Naive B cell (primary cell): ENCODE results near the gene TBC1D10A. TPM values are rescaled to one million over a fixed set of nuclear protein-coding genes. Genes with fewer than 3 reads are reported as not detected.
A peak's percentile ranks its signal among the peaks of the same experiment; 100 is the strongest.

Experiments
- ATAC-seq, 2 donors: fragments of 150-1000 bp; cut with Tn5 transposase; 2 replicates each; pipeline ENCODE4 v1.10.0; 2021; ENCODE audit warnings: low read depth in 2 of 2, mild to moderate bottlenecking in 2 of 2, moderate library complexity in 2 of 2
- DNase-seq: peaks from one replicate; pipeline ENCODE4 v3.0.0; 2022
- H3K27ac Mint-ChIP-seq, 6 donors: one replicate each; pipeline ENCODE4 v1.8.0; 2020 to 2022; ENCODE audit warnings: mild to moderate bottlenecking in 6 of 6, mixed read lengths in 6 of 6, moderate library complexity in 5 of 6, inconsistent platforms in 2 of 6
- H3K27me3 Mint-ChIP-seq, 3 donors: one replicate each; pipeline ENCODE4 v1.8.0; 2021 to 2022; ENCODE audit warnings: mixed read lengths in 3 of 3, mild to moderate bottlenecking in 1 of 3
- H3K36me3 Mint-ChIP-seq, 2 donors: one replicate each; pipeline ENCODE4 v1.8.0; 2020 to 2022; ENCODE audit warnings: mixed read lengths in 2 of 2, inconsistent platforms in 1 of 2, mild to moderate bottlenecking in 1 of 2
- H3K4me1 Mint-ChIP-seq, 3 donors: one replicate each; pipeline ENCODE4 v1.8.0; 2020 to 2022; ENCODE audit warnings: mixed read lengths in 3 of 3, inconsistent platforms in 1 of 3, mild to moderate bottlenecking in 1 of 3, moderate library complexity in 1 of 3
- H3K4me3 Mint-ChIP-seq, 8 donors: one replicate each; pipeline ENCODE4 v1.8.0; 2020 to 2022; ENCODE audit warnings: mild to moderate bottlenecking in 8 of 8, mixed read lengths in 8 of 8, moderate library complexity in 8 of 8, inconsistent platforms in 2 of 8
- H3K9me3 Mint-ChIP-seq, 7 donors: one replicate each; pipeline ENCODE4 v1.8.0; 2020 to 2022; ENCODE audit warnings: mixed read lengths in 7 of 7, mild to moderate bottlenecking in 5 of 7, inconsistent platforms in 2 of 7, moderate library complexity in 1 of 7
- polyA plus RNA-seq, 6 donors: library from polyadenylated mRNA; unstranded; fragments of 300-500 nt; fragmentation: Illumina TruSeq; gene quantifications; one replicate each; pipeline ENCODE4 v1.2.3, GENCODE V29; 2021; ENCODE audit warnings: low read depth in 6 of 6

Gene TBC1D10A
- polyA plus RNA-seq, 6 donors from 2014 or later: 39.9 to 54.0 (median 40.7) TPM

- DNase-seq (no peak), ATAC-seq (peak; percentile 27 to 29)
- H3K27me3 Mint-ChIP-seq: no peaks in the 10 kb centered on the region
- H3K36me3 Mint-ChIP-seq: peaks cover 0 to 4% of the 10 kb centered on the region in 2 donors
- no peaks in the 10 kb centered on the region for H3K9me3 Mint-ChIP-seq
- peaks cover 85 to 100% (median 96%) of the 10 kb centered on the region in 3 donors for H3K4me1 Mint-ChIP-seq
- H3K27ac Mint-ChIP-seq: peak overlapping the region; percentile 89 to 98 (median 98)
- peak overlapping the region; percentile 68 to 89 (median 77) for H3K4me3 Mint-ChIP-seq
Measured at GRCh38 chr22:30309951-30310741, 16.6 kb downstream of the TBC1D10A start.

GRCh38 chr22:30308518-30309230 lies 18.1 kb downstream of the TBC1D10A start:
- DNase-seq: no peak
- H3K4me1 Mint-ChIP-seq: peaks cover 87 to 100% (median 94%) of the 10 kb centered on the region in 3 donors
- ATAC-seq: peak in 1 of 2 donors; percentile 17
- H3K27ac Mint-ChIP-seq: peak overlapping the region; percentile 89 to 98 (median 98)
- no peaks in the 10 kb centered on the region for H3K27me3 Mint-ChIP-seq
- H3K4me3 Mint-ChIP-seq: peak overlapping the region; percentile 56 to 94 (median 78)
- no peaks in the 10 kb centered on the region for H3K9me3 Mint-ChIP-seq
- H3K36me3 Mint-ChIP-seq: no peaks in the 10 kb centered on the region

- ATAC-seq: no peak
- H3K36me3 Mint-ChIP-seq: no peaks in the 10 kb centered on the region
- H3K9me3 Mint-ChIP-seq: no peaks in the 10 kb centered on the region
- no peak for DNase-seq
- H3K4me1 Mint-ChIP-seq: peaks cover 91 to 100% (median 97%) of the 10 kb centered on the region in 3 donors
- no peaks in the 10 kb centered on the region for H3K27me3 Mint-ChIP-seq
- H3K27ac Mint-ChIP-seq: peak overlapping the region; percentile 89 to 98 (median 98)
- peak overlapping the region; percentile 56 to 94 (median 78) for H3K4me3 Mint-ChIP-seq
Measured at GRCh38 chr22:30308093-30308492, 18.6 kb downstream of the TBC1D10A start.

GRCh38 chr22:30307041-30307574 lies 19.6 kb downstream of the TBC1D10A start:
- Mint-ChIP-seq H3K9me3 (no peaks in the 10 kb centered on the region), H3K27ac (peak overlapping the region; percentile 89 to 98 (median 94)), H3K4me1 (peaks cover 91 to 100% (median 97%) of the 10 kb centered on the region in 3 donors), H3K36me3 (no peaks in the 10 kb centered on the region), H3K4me3 (peak overlapping the region; percentile 78 to 94 (median 84)), H3K27me3 (no peaks in the 10 kb centered on the region)
- no peak for DNase-seq
- no peak for ATAC-seq

- H3K27me3 Mint-ChIP-seq: no peaks in the 10 kb centered on the region
- DNase-seq: no peak
Measured at GRCh38 chr22:30306627-30307011, 20.1 kb downstream of the TBC1D10A start.

GRCh38 chr22:30305906-30306626 lies 20.7 kb downstream of the TBC1D10A start:
- peak; percentile 7 to 10 for ATAC-seq
- peak overlapping the region; percentile 78 to 94 (median 84) for H3K4me3 Mint-ChIP-seq
- no peaks in the 10 kb centered on the region for H3K36me3 Mint-ChIP-seq
- no peak for DNase-seq
- H3K27ac Mint-ChIP-seq: peak overlapping the region; percentile 89 to 98 (median 96)
- no peaks in the 10 kb centered on the region for H3K27me3 Mint-ChIP-seq
- H3K9me3 Mint-ChIP-seq: no peaks in the 10 kb centered on the region
- peaks cover 92 to 100% (median 97%) of the 10 kb centered on the region in 3 donors for H3K4me1 Mint-ChIP-seq

More at GRCh38 chr22:30306627-30307011, 20.1 kb downstream of the TBC1D10A start:
- no peak for ATAC-seq
- Mint-ChIP-seq H3K4me1 (peaks cover 92 to 100% (median 97%) of the 10 kb centered on the region in 3 donors), H3K9me3 (no peaks in the 10 kb centered on the region), H3K36me3 (no peaks in the 10 kb centered on the region), H3K4me3 (peak overlapping the region; percentile 78 to 94 (median 84)), H3K27ac (peak overlapping the region; percentile 89 to 98 (median 94))

- Mint-ChIP-seq H3K27ac (peak overlapping the region; percentile 53 to 98 (median 94)), H3K9me3 (no peaks in the 10 kb centered on the region), H3K27me3 (no peaks in the 10 kb centered on the region), H3K4me1 (peaks cover 88 to 100% (median 97%) of the 10 kb centered on the region in 3 donors), H3K4me3 (peak overlapping the region; percentile 78 to 94 (median 84)), H3K36me3 (no peaks in the 10 kb centered on the region)
- DNase-seq (peak; percentile 67), ATAC-seq (peak; percentile 58 to 67)
Measured at GRCh38 chr22:30305519-30305905, 21.2 kb downstream of the TBC1D10A start.

GRCh38 chr22:30304495-30305244 lies 22.1 kb downstream of the TBC1D10A start:
- peak; percentile 69 for DNase-seq
- Mint-ChIP-seq H3K9me3 (no peaks in the 10 kb centered on the region), H3K27me3 (no peaks in the 10 kb centered on the region), H3K27ac (peak overlapping the region; percentile 74 to 98 (median 96)), H3K4me1 (peaks cover 79 to 99% (median 91%) of the 10 kb centered on the region in 3 donors), H3K36me3 (no peaks in the 10 kb centered on the region), H3K4me3 (peak overlapping the region; percentile 78 to 94 (median 84))
- ATAC-seq: peak; percentile 78 to 83

GRCh38 chr22:30302810-30303138 lies 24.0 kb downstream of the TBC1D10A start:
- Mint-ChIP-seq H3K9me3 (no peaks in the 10 kb centered on the region), H3K36me3 (no peaks in the 10 kb centered on the region), H3K27ac (peak overlapping the region; percentile 50 to 98 (median 89)), H3K27me3 (no peaks in the 10 kb centered on the region), H3K4me1 (peaks cover 72 to 91% (median 84%) of the 10 kb centered on the region in 3 donors), H3K4me3 (peak overlapping the region in 7 of 8 donors; percentile 73 to 94 (median 85))
- no peak for ATAC-seq
- no peak for DNase-seq

- H3K36me3 Mint-ChIP-seq: no peaks in the 10 kb centered on the region
- ATAC-seq: peak; percentile 50 to 51
Measured at GRCh38 chr22:30301995-30302809, 24.5 kb downstream of the TBC1D10A start.

GRCh38 chr22:30299322-30299721 lies 27.4 kb downstream of the TBC1D10A start:
- no peak for DNase-seq
- Mint-ChIP-seq H3K4me1 (peaks cover 42 to 61% (median 56%) of the 10 kb centered on the region in 3 donors), H3K4me3 (peak overlapping the region in 3 of 8 donors; percentile 25 to 82 (median 32))

More at GRCh38 chr22:30301995-30302809, 24.5 kb downstream of the TBC1D10A start:
- Mint-ChIP-seq H3K9me3 (no peaks in the 10 kb centered on the region), H3K27me3 (no peaks in the 10 kb centered on the region), H3K4me3 (peak overlapping the region in 7 of 8 donors; percentile 73 to 94 (median 85)), H3K27ac (peak overlapping the region; percentile 50 to 98 (median 94)), H3K4me1 (peaks cover 70 to 85% (median 81%) of the 10 kb centered on the region in 3 donors)
- DNase-seq: peak; percentile 60

More at GRCh38 chr22:30299322-30299721, 27.4 kb downstream of the TBC1D10A start:
- H3K27me3 Mint-ChIP-seq: no peaks in the 10 kb centered on the region
- no peak for ATAC-seq
- H3K27ac Mint-ChIP-seq: peak overlapping the region in 2 of 6 donors; percentile 60 to 70
- H3K9me3 Mint-ChIP-seq: no peaks in the 10 kb centered on the region
- peaks cover 0 to under 1% of the 10 kb centered on the region in 2 donors for H3K36me3 Mint-ChIP-seq
